Tibial artery (tissue), 4 donors: ENCODE data around the gene LAYN.

ENCODE experiments used
- DNase-seq, 2 donors: peaks; one replicate each; pipeline ENCODE4 v3.0.0-alpha.2; 2019
- H3K27ac ChIP-seq, 2 donors: fragments of 200-600 bp; sonication (generic) in 1 of 2; 1 replicate in 1 of 2; 2 replicates in 1 of 2; pipeline ENCODE4 v1.5.1; 2018 to 2019; ENCODE audit warnings: mild to moderate bottlenecking in 1 of 2
- H3K27me3 ChIP-seq, 2 donors: fragments of 200-600 bp; sonication (generic) in 1 of 2; one replicate each; pipeline versions ENCODE4 v1.5.1 to v1.6.0; 2016 to 2019
- H3K36me3 ChIP-seq, 3 donors: fragments of 200-600 bp; sonication (generic) in 2 of 3; one replicate each; pipeline ENCODE4 v1.5.1; 2016 to 2019; ENCODE audit warnings: mild to moderate bottlenecking in 2 of 3
- H3K4me1 ChIP-seq, 4 donors: fragments of 200-600 bp; sonication (generic) in 2 of 4; 1 replicate in 3 of 4; 2 replicates in 1 of 4; pipeline ENCODE4 v1.5.1; 2016 to 2019
- H3K4me3 ChIP-seq, 2 donors: fragments of 200-600 bp; sonication (generic) in 1 of 2; 1 replicate in 1 of 2; 2 replicates in 1 of 2; pipeline ENCODE4 v1.5.1; 2018 to 2019; ENCODE audit warnings: mild to moderate bottlenecking in 2 of 2
- H3K9me3 ChIP-seq, 3 donors: fragments of 200-600 bp; sonication (generic) in 1 of 3; one replicate each; pipeline ENCODE4 v1.5.1; 2016 to 2019
- intact Hi-C: fragments of 100-400 bp; cut with DNase I; formaldehyde crosslinking; loops from one replicate; pipeline ENCODE4 v1.15.0; 2023; ENCODE audit warnings: low total_unique reads
- TF ChIP-seq, protein P1 (sequence below), 2 experiments: fragments of 200-600 bp in 1 of 2; fragments of 450-650 bp in 1 of 2; IDR thresholded peaks; one replicate each; pipeline ENCODE4 v1.5.1; 2017 to 2019; ENCODE audit warnings: antibody characterized with exemption in 2 of 2, mild to moderate bottlenecking in 1 of 2, moderate library complexity in 1 of 2

LAYN gene

DNA sequence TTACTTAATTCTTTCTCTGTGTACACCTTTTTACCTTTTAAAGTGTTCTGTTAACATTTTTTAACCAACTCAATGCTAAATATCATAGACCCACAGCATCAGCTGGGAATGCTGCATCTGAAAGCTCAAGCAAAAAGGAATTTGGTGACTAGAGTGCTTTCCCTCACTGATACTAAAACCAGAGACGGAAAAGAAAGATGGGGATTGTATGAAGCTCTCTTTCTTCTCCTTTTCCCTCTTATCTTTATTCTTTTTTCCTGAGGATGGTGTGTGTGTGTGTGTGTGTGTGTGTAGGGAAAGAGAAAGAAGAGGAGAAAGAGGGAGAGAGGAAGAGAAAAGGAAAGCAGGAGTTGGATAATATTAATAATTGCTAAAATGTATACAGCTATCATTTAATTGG is 57.6 kb downstream of the LAYN start:
- intact Hi-C loops, result no loop called here
- DNase-seq, result no peak
- Histone ChIP-seq H3K4me3 (peak overlapping the region in 1 of 2 donors; percentile 22), H3K27ac (peak overlapping the region in 1 of 2 donors; percentile 32), H3K9me3 (no peaks in the 10 kb centered on the region), H3K27me3 (no peaks in the 10 kb centered on the region), H3K4me1 (peaks cover 0 to 10% (median 3%) of the 10 kb centered on the region in 4 donors), H3K36me3 (no peaks in the 10 kb centered on the region)
- TF ChIP-seq, protein P1, sequence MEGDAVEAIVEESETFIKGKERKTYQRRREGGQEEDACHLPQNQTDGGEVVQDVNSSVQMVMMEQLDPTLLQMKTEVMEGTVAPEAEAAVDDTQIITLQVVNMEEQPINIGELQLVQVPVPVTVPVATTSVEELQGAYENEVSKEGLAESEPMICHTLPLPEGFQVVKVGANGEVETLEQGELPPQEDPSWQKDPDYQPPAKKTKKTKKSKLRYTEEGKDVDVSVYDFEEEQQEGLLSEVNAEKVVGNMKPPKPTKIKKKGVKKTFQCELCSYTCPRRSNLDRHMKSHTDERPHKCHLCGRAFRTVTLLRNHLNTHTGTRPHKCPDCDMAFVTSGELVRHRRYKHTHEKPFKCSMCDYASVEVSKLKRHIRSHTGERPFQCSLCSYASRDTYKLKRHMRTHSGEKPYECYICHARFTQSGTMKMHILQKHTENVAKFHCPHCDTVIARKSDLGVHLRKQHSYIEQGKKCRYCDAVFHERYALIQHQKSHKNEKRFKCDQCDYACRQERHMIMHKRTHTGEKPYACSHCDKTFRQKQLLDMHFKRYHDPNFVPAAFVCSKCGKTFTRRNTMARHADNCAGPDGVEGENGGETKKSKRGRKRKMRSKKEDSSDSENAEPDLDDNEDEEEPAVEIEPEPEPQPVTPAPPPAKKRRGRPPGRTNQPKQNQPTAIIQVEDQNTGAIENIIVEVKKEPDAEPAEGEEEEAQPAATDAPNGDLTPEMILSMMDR (IDR thresholded peaks at IDR 0.05), result no peak

DNA sequence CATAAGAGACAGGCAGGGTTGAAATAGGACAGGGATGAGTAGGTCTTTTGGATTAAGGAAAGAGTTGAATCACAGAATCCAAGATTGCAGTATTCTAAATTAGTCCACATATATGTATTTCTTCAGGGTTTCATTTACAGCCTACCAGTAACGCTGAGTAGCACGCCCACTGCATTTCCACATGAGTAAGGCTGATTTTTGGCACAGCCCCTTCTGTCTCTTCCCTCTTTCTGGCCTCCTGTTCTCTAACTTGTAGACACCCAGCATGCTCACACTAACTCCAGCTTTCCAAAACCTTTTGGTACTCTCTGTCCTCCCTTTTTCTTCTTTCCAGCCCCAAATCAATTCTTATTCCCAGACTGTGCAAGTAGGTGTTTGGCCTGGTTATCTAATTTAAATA is 58.0 kb downstream of the LAYN start:
- H3K27me3 ChIP-seq, result no peaks in the 10 kb centered on the region
- H3K27ac ChIP-seq, result no peak overlapping the region
- TF ChIP-seq, protein P1 (IDR thresholded peaks at IDR 0.05), result no peak
- H3K4me1 ChIP-seq, result peaks cover 0 to 14% (median 4%) of the 10 kb centered on the region in 4 donors
- no peak overlapping the region for H3K4me3 ChIP-seq
- intact Hi-C loops, result no loop called here
- no peaks in the 10 kb centered on the region for H3K36me3 ChIP-seq
- no peak for DNase-seq
- no peaks in the 10 kb centered on the region for H3K9me3 ChIP-seq

DNA sequence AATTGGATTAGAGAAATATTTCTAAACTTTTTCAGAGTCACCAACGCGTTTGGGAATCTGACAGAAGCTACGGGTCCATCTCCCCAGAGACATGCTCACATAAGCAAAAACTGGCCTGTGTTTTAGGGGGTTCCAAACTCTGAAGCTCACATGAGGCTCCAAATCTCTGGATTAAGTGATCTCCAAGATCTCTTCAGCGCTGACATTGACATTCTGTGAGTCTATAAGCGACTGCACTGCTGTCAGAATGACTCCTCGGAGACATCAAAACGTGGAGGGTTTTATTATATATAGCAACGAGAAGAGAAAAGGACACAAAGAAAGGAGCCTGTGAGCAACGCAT is 61.1 kb downstream of the LAYN start:
- H3K4me3 ChIP-seq, result peak overlapping the region; percentile 83 to 93
- intact Hi-C loops, result loop anchor here (5.0 kb wide), 2 partner anchors 34 to 241 kb away; no protein-coding TSS in a partner anchor
- no peak for DNase-seq
- peak overlapping the region; percentile 98 to 99 for H3K27ac ChIP-seq
- H3K27me3 ChIP-seq, result no peaks in the 10 kb centered on the region
- H3K4me1 ChIP-seq, result peaks cover 0 to 20% (median 11%) of the 10 kb centered on the region in 4 donors
- TF ChIP-seq, protein P1 (IDR thresholded peaks at IDR 0.05), result no peak
- no peaks in the 10 kb centered on the region for H3K36me3 ChIP-seq
- H3K9me3 ChIP-seq, result no peaks in the 10 kb centered on the region

DNA sequence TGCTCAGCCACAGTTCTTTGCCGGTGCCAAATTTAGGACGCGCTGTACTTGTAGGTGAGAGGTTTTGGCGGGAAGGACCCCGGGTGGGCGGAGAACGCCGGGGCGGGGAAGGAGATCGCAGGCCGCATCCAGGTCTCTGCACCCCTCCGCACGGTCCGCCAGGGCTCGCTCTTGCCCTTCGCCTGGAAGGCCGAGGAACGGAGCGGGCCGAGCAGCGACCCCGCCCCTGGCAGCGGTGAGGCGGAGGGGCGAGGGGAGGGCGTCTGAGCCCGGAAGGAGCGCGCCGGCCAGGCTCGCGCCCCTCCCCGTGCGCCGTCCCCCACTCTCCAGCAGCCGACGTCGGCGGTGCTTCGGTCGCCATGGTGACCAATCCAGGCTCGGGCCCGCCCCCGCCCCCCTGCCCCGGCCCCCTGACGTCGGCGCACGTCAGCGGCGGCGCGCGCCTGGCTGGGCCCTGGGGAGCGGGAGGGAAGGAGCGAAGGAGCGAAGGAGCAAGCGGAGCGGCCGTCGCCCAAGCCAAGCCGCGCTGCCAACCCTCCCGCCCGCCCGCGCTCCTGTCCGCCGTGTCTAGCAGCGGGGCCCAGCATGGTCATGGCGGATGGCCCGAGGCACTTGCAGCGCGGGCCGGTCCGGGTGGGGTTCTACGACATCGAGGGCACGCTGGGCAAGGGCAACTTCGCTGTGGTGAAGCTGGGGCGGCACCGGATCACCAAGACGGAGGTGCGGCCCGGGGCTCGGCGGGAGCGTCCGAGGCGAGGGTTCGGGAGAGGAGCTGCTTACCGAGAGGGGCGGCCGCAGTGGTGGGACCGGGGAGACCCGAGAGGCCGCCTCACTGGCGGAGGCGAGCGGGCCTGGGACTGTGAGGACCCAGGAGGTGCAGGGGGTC is 61.7 kb downstream of the LAYN start, which contains the start of gene SIK2:
TSS of gene SIK2 (plus strand) at position 471 of the 886 bp plus-strand sequence. CDS start at position 586, 115 bp downstream.
- Histone ChIP-seq H3K9me3 (no peaks in the 10 kb centered on the region), H3K36me3 (no peaks in the 10 kb centered on the region), H3K4me3 (peak within 1 kb of the TSS; percentile 83 to 93), H3K27me3 (no peaks in the 10 kb centered on the region), H3K27ac (peak within 1 kb of the TSS; percentile 98 to 99), H3K4me1 (peaks cover 0 to 20% (median 11%) of the 10 kb centered on the region in 4 donors)
- intact Hi-C loops, result loop anchor here (2.0 to 5.0 kb wide), 3 partner anchors 35 to 240 kb away; no protein-coding TSS in a partner anchor
- DNase-seq, result peak; percentile 90 to 97
- TF ChIP-seq, protein P1 (IDR thresholded peaks at IDR 0.05), result peak; percentile 95 to 97

DNA sequence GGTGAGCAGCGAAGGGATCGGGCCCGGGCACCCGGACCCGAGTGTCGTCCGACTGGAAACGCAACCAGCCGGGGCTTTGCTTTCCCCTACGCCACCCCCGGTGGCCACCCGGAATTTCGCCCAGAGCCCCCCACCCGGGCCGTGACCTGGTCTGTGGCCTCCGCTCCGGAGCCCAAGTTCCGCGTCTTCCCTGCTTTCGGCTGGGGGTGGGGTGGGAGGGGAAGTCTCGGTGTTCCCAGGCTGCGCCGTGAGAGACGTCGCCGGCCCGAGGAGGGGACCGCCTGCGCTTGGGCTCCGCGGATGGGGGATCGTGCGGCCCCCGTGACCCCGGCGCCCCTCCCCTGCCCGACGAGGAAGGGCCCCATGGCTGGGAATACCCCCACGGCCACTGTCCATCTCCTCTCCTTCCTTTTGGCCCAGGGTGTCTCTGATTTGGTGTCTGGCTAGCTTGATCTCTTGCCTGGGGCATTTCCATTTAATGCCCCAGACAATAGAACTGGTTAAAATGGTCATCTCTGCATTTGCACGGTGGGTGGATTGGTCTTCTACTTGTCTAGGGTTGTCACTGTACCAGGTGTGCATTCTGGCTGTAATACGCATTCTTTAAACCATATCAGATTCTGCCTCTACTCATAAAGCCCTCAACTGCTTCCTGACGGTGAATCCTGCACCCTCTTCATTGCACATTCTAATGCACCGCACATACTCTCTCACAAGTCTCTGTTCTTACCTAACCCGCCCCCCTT is 62.5 kb downstream of the LAYN start:
- peak in 1 of 2 donors; percentile 78 for DNase-seq
- peak overlapping the region; percentile 83 to 93 for H3K4me3 ChIP-seq
- TF ChIP-seq, protein P1 (IDR thresholded peaks at IDR 0.05), result no peak
- no peaks in the 10 kb centered on the region for H3K36me3 ChIP-seq
- intact Hi-C loops, result loop anchor here (2.0 to 5.0 kb wide), 3 partner anchors 36 to 239 kb away; no protein-coding TSS in a partner anchor
- peak overlapping the region; percentile 98 to 99 for H3K27ac ChIP-seq
- H3K27me3 ChIP-seq, result no peaks in the 10 kb centered on the region
- H3K9me3 ChIP-seq, result no peaks in the 10 kb centered on the region
- H3K4me1 ChIP-seq, result peaks cover 0 to 20% (median 11%) of the 10 kb centered on the region in 4 donors
